Panc1 (cell line): ENCODE data around the gene ENGASE. TPM values are rescaled to one million over a fixed set of nuclear protein-coding genes. Genes with fewer than 3 reads are reported as not detected.

ENCODE experiments used
- ATAC-seq: fragments of 200-7000 bp; cut with Tn5 transposase; 2 replicates; pipeline ENCODE4 v1.9.1; 2020; ENCODE audit warnings: mild to moderate bottlenecking, moderate library complexity
- BruUV-seq: library from RNA; stranded (reverse); fragments of 400-500 nt; replicated peaks from 2 replicates; lab custom pipeline; 2021; lab: Mats Ljungman, UMichigan
- CTCF ChIA-PET: fragments of 300-600 bp; sonication (Branson Sonifier 250); formaldehyde crosslinking; loops from one replicate; lab custom pipeline; 2022; ENCODE audit warnings: antibody characterized with exemption; lab: Charles Lee
- POLR2A ChIA-PET: fragments of 300-600 bp; sonication (Branson Sonifier 250); formaldehyde crosslinking; loops from one replicate; lab custom pipeline; 2022; ENCODE audit warnings: antibody characterized with exemption; lab: Charles Lee
- DNase-seq: peaks from one replicate; pipeline ENCODE4 v3.0.0-alpha.2; 2010; ENCODE audit warnings: low read depth, low spot score
- H3K27ac ChIP-seq: 2 replicates; pipeline ENCODE4 v1.5.1; 2011; ENCODE audit warnings: mild to moderate bottlenecking, low read length, inconsistent platforms
- H3K27me3 ChIP-seq: fragments of 200-500 bp; sonication (Bioruptor generic); 2 replicates; pipeline ENCODE4 v1.6.0; 2014; ENCODE audit warnings: low read length, inconsistent platforms; ENCODE audit not compliant: control insufficient read depth, insufficient read depth
- H3K36me3 ChIP-seq: fragments of 200-500 bp; sonication (Bioruptor generic); 2 replicates; pipeline ENCODE4 v1.5.1; 2014; ENCODE audit warnings: inconsistent platforms, mild to moderate bottlenecking, low read length, moderate library complexity; ENCODE audit not compliant: control insufficient read depth, insufficient read depth
- H3K4me1 ChIP-seq: 2 replicates; pipeline ENCODE4 v1.5.1; 2011; ENCODE audit warnings: inconsistent platforms, mild to moderate bottlenecking, low read length, moderate library complexity; ENCODE audit not compliant: control insufficient read depth, insufficient read depth
- H3K4me3 ChIP-seq, 2 experiments: 2 replicates each; pipeline ENCODE4 v1.5.1; 2011 to 2012; ENCODE audit warnings: low read depth in 2 of 2, low read length in 2 of 2, mild to moderate bottlenecking in 2 of 2, inconsistent platforms in 1 of 2, moderate library complexity in 1 of 2
- H3K9me3 ChIP-seq: fragments of 200-500 bp; sonication (Bioruptor generic); 2 replicates; pipeline ENCODE4 v1.5.1; 2014; ENCODE audit warnings: low read depth, mild to moderate bottlenecking, inconsistent platforms, low read length, moderate library complexity; ENCODE audit not compliant: control insufficient read depth, insufficient read depth
- POLR2AphosphoS5 ChIP-seq: IDR thresholded peaks from 2 replicates; pipeline ENCODE4 v1.6.1; 2012; ENCODE audit warnings: mild to moderate bottlenecking, low read depth, low read length, moderate library complexity
- REST ChIP-seq, 2 experiments: IDR thresholded peaks; 2 replicates each; pipeline ENCODE4 v1.6.1; 2011 to 2012; ENCODE audit warnings: low read depth in 2 of 2, control low read depth in 1 of 2, low read length in 1 of 2, mild to moderate bottlenecking in 1 of 2, moderate library complexity in 1 of 2; ENCODE audit not compliant: insufficient read depth in 1 of 2
- SIN3A ChIP-seq: IDR thresholded peaks from 2 replicates; pipeline ENCODE4 v1.6.1; 2012; ENCODE audit warnings: low read depth, mild to moderate bottlenecking, low read length, moderate library complexity, borderline replicate concordance; ENCODE audit not compliant: insufficient read depth
- TCF7L2 ChIP-seq: IDR thresholded peaks from 2 replicates; pipeline ENCODE4 v1.6.1; 2011; ENCODE audit warnings: mild to moderate bottlenecking, low read depth, low read length, inconsistent platforms
- in situ Hi-C: cut with HindIII; loops from 2 replicates; pipeline ENCODE4 v1.10.0; 2016; ENCODE audit warnings: low sequenced_read_pairs, low pct_unique_long_range_greater_than_20kb
- intact Hi-C: fragments of 100-400 bp; cut with micrococcal nuclease; formaldehyde crosslinking; loops from one replicate; pipeline ENCODE4 v1.10.0; 2022; ENCODE audit not compliant: unreplicated experiment
- total RNA-seq: library from RNA; stranded (reverse); gene quantifications from one replicate; pipeline ENCODE4 v1.2.1, GENCODE V29; 2021; ENCODE audit not compliant: unreplicated experiment
- TF ChIP-seq, protein P1 (sequence below): fragments of 450-650 bp; IDR thresholded peaks from 2 replicates; pipeline ENCODE4 v1.5.1; 2017; ENCODE audit warnings: mild to moderate bottlenecking

The ENGASE gene
- total RNA-seq, 1 experiment from 2014 or later, result 32.3 TPM

GRCh38 chr17:79042421-79043190, 32.0 kb upstream of the ENGASE start:
- CTCF ChIA-PET, result no interaction called here
- DNase-seq (no peak), ATAC-seq (peak; percentile 62)
- no peak overlapping the region for H3K4me3 ChIP-seq
- no peak for TF ChIP-seq POLR2AphosphoS5
- TF ChIP-seq, protein P1, sequence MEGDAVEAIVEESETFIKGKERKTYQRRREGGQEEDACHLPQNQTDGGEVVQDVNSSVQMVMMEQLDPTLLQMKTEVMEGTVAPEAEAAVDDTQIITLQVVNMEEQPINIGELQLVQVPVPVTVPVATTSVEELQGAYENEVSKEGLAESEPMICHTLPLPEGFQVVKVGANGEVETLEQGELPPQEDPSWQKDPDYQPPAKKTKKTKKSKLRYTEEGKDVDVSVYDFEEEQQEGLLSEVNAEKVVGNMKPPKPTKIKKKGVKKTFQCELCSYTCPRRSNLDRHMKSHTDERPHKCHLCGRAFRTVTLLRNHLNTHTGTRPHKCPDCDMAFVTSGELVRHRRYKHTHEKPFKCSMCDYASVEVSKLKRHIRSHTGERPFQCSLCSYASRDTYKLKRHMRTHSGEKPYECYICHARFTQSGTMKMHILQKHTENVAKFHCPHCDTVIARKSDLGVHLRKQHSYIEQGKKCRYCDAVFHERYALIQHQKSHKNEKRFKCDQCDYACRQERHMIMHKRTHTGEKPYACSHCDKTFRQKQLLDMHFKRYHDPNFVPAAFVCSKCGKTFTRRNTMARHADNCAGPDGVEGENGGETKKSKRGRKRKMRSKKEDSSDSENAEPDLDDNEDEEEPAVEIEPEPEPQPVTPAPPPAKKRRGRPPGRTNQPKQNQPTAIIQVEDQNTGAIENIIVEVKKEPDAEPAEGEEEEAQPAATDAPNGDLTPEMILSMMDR, result peak; percentile 89
- no peak for TF ChIP-seq SIN3A
- TF ChIP-seq TCF7L2, result no peak
- no peak for TF ChIP-seq REST (IDR thresholded peaks at IDR 0.05; ENCODE audit: insufficient read depth in 1 of 2, low read depth in 2 of 2, low read length in 1 of 2)
- BruUV-seq, result no TSS peak
- in situ Hi-C loops (no loop called here), intact Hi-C loops (no loop called here)
- no peaks in the 10 kb centered on the region for H3K36me3 ChIP-seq
- H3K27ac ChIP-seq, result no peak overlapping the region
- H3K9me3 ChIP-seq, result no peaks in the 10 kb centered on the region
- no peaks in the 10 kb centered on the region for H3K4me1 ChIP-seq
- POLR2A ChIA-PET, result no interaction called here
- no peaks in the 10 kb centered on the region; the same call in 1 of the 2 replicates for H3K27me3 ChIP-seq

GRCh38 chr17:79043191-79043930, 31.3 kb upstream of the ENGASE start:
- DNase-seq (no peak), ATAC-seq (no peak)
- Histone ChIP-seq H3K9me3 (no peaks in the 10 kb centered on the region), H3K4me3 (no peak overlapping the region), H3K27ac (no peak overlapping the region), H3K36me3 (no peaks in the 10 kb centered on the region), H3K27me3 (no peaks in the 10 kb centered on the region; the same call in 1 of the 2 replicates), H3K4me1 (no peaks in the 10 kb centered on the region)
- POLR2A ChIA-PET, result no interaction called here
- BruUV-seq, result no TSS peak
- intact Hi-C loops (no loop called here), in situ Hi-C loops (no loop called here)
- CTCF ChIA-PET, result interaction anchor here (0.6 kb wide), 1 partner anchor 25 kb away, joined by 3 read pairs; no protein-coding TSS in a partner anchor
- no peak for TF ChIP-seq REST (IDR thresholded peaks at IDR 0.05; ENCODE audit: insufficient read depth in 1 of 2, low read depth in 2 of 2, low read length in 1 of 2)
- TF ChIP-seq, protein P1, result no peak
- no peak for TF ChIP-seq POLR2AphosphoS5
- TF ChIP-seq SIN3A, result no peak
- no peak for TF ChIP-seq TCF7L2
